SK-N-SH (cell line): Measurements from ENCODE around the gene BRD4. TPM values are rescaled to one million over a fixed set of nuclear protein-coding genes. Genes with fewer than 3 reads are reported as not detected.

Source experiments
- CTCF ChIA-PET: fragments of 300-600, 350-600 bp; formaldehyde crosslinking; extraction: SDS; loops from one replicate; lab custom pipeline; 2021; lab: Yijun Ruan, JAX
- POLR2A ChIA-PET: fragments of 350-600 bp; sonication (Branson Sonifier 250); formaldehyde crosslinking; extraction: SDS; loops from one replicate; lab custom pipeline; 2020; ENCODE audit warnings: antibody characterized with exemption, inconsistent platforms; lab: Yijun Ruan, JAX
- DNase-seq: peaks from one replicate; pipeline ENCODE4 v3.0.0; 2012
- H2AFZ ChIP-seq: fragments of 200-600 bp; sonication (generic); 2 replicates; pipeline ENCODE4 v1.8.1; 2016; ENCODE audit warnings: antibody characterized with exemption, mild to moderate bottlenecking, low read depth
- H3F3A ChIP-seq: fragments of 200-600 bp; sonication (generic); replicated peaks from 2 replicates; pipeline ENCODE3; 2016; ENCODE audit warnings: antibody characterized with exemption, mild to moderate bottlenecking; ENCODE audit not compliant: insufficient read depth
- H3K27ac ChIP-seq, 2 experiments: fragments of 200-500 bp in 1 of 2; fragments of 200-600 bp in 1 of 2; sonication (Bioruptor generic) in 1 of 2; sonication (generic), shearing (Covaris generic) in 1 of 2; 2 replicates each; pipeline versions ENCODE4 v1.5.1 to v1.6.1; 2014 to 2016; ENCODE audit warnings: low read depth in 2 of 2, inconsistent platforms in 1 of 2, low read length in 1 of 2, mild to moderate bottlenecking in 1 of 2, mixed read lengths in 1 of 2
- H3K27me3 ChIP-seq: fragments of 200-600 bp; sonication (generic), shearing (Covaris generic); 2 replicates; pipeline ENCODE4 v1.6.1; 2016; ENCODE audit warnings: mixed run types; ENCODE audit not compliant: insufficient read depth
- H3K36me3 ChIP-seq, 2 experiments: fragments of 200-500 bp in 1 of 2; fragments of 200-600 bp in 1 of 2; sonication (Bioruptor generic) in 1 of 2; sonication (generic) in 1 of 2; replicated peaks in 1 of 2; 2 replicates each; pipeline versions ENCODE3 to v1.5.1; 2014 to 2016; ENCODE audit warnings: low read length in 1 of 2, mild to moderate bottlenecking in 1 of 2; ENCODE audit not compliant: insufficient read depth in 2 of 2, control insufficient read depth in 1 of 2
- H3K4me1 ChIP-seq, 2 experiments: fragments of 200-500 bp in 1 of 2; fragments of 200-600 bp in 1 of 2; sonication (Bioruptor generic) in 1 of 2; sonication (generic), shearing (Covaris generic) in 1 of 2; 2 replicates each; pipeline versions ENCODE4 v1.5.1 to v1.6.1; 2014 to 2016; ENCODE audit warnings: low read depth in 1 of 2, low read length in 1 of 2, mixed run types in 1 of 2; ENCODE audit not compliant: insufficient read depth in 2 of 2, control insufficient read depth in 1 of 2
- H3K4me2 ChIP-seq: fragments of 200-600 bp; sonication (generic), shearing (Covaris generic); 2 replicates; pipeline ENCODE4 v1.6.1; 2017; ENCODE audit warnings: mixed run types
- H3K4me3 ChIP-seq, 2 experiments: fragments of 200-500 bp in 1 of 2; fragments of 200-600 bp in 1 of 2; sonication (Bioruptor generic) in 1 of 2; sonication (generic), shearing (Covaris generic) in 1 of 2; 2 replicates each; pipeline versions ENCODE4 v1.5.1 to v1.8.1; 2014 to 2016; ENCODE audit warnings: low read depth in 2 of 2, inconsistent platforms in 1 of 2, low read length in 1 of 2, mild to moderate bottlenecking in 1 of 2, mixed read lengths in 1 of 2, moderate library complexity in 1 of 2
- H3K79me2 ChIP-seq: fragments of 200-600 bp; sonication (generic); 2 replicates; pipeline ENCODE4 v1.8.1; 2017; ENCODE audit warnings: mild to moderate bottlenecking; ENCODE audit not compliant: insufficient read depth
- H3K9ac ChIP-seq: fragments of 200-600 bp; sonication (generic); 2 replicates; pipeline ENCODE4 v1.6.1; 2017; ENCODE audit warnings: mixed run types
- H3K9me2 ChIP-seq: fragments of 200-600 bp; sonication (generic); 2 replicates; pipeline ENCODE4 v1.6.1; 2017; ENCODE audit warnings: mixed run types
- H3K9me3 ChIP-seq: fragments of 200-600 bp; sonication (generic); 2 replicates; pipeline ENCODE4 v1.6.1; 2017; ENCODE audit warnings: mixed run types, mild to moderate bottlenecking, moderate library complexity
- H4K20me1 ChIP-seq: fragments of 200-600 bp; sonication (generic); 2 replicates; pipeline ENCODE4 v1.6.1; 2017; ENCODE audit warnings: mild to moderate bottlenecking, mixed run types; ENCODE audit not compliant: insufficient read depth
- FOSL2 ChIP-seq: IDR thresholded peaks from 2 replicates; pipeline ENCODE4 v1.4.0; 2012; ENCODE audit warnings: low read depth, mild to moderate bottlenecking, moderate library complexity, borderline replicate concordance
- FOXM1 ChIP-seq: IDR thresholded peaks from 2 replicates; pipeline ENCODE4 v1.4.0; 2012; ENCODE audit warnings: low read depth, mild to moderate bottlenecking
- MEF2A ChIP-seq: IDR thresholded peaks from 2 replicates; pipeline ENCODE4 v1.4.0; 2012; ENCODE audit warnings: low read depth, borderline replicate concordance
- MXI1 ChIP-seq: IDR thresholded peaks from 2 replicates; pipeline ENCODE4 v1.6.1; 2012; ENCODE audit warnings: mild to moderate bottlenecking, low read depth, low read length, improper control_type of control experiment
- POLR2AphosphoS5 ChIP-seq: IDR thresholded peaks from 2 replicates; pipeline ENCODE4 v1.6.1; 2012; ENCODE audit warnings: low read depth, low read length
- RCOR1 ChIP-seq: fragments of 150-350 bp; IDR thresholded peaks from 2 replicates; pipeline ENCODE4 v1.6.1; 2017; ENCODE audit warnings: antibody characterized with exemption, low read length
- SMC3 ChIP-seq: IDR thresholded peaks from 2 replicates; pipeline ENCODE4 v1.6.1; 2012; ENCODE audit warnings: low read depth, low read length, improper control_type of control experiment
- TAF1 ChIP-seq: IDR thresholded peaks from 2 replicates; pipeline ENCODE4 v1.6.1; 2012; ENCODE audit warnings: low read depth, mild to moderate bottlenecking, low read length, moderate library complexity, borderline replicate concordance
- TCF12 ChIP-seq: IDR thresholded peaks from 2 replicates; pipeline ENCODE4 v1.4.0; 2012
- WGBS: methylation state at CpG from one replicate; pipeline ENCODE4 v1.1.6; 2017; ENCODE audit warnings: low lambda C conversion rate; 5-methylcytosine and 5-hydroxymethylcytosine counted together
- polyA plus RNA-seq, 3 experiments: library from polyadenylated mRNA; depleted of rRNA; stranded (reverse); fragments of >200 nt; gene quantifications; 2 replicates each; pipeline ENCODE4 v1.2.3, GENCODE V29; 2012
- TF ChIP-seq, protein P1 (sequence below): IDR thresholded peaks from 2 replicates; pipeline ENCODE4 v1.4.0; 2012; ENCODE audit warnings: low read depth, borderline replicate concordance
- TF ChIP-seq, protein P2 (sequence below): fragments of 200-600 bp; sonication (generic); IDR thresholded peaks from 2 replicates; pipeline ENCODE4 v1.6.1; 2017; ENCODE audit warnings: antibody characterized with exemption, mild to moderate bottlenecking, moderate library complexity
- TF ChIP-seq, protein P3 (sequence below): IDR thresholded peaks from 2 replicates; pipeline ENCODE4 v1.4.0; 2012; ENCODE audit warnings: low read depth

The BRD4 gene
- polyA plus RNA-seq, 1 of the 3 experiments (the other 2 are of a cell fraction): 10.0 TPM

DNA sequence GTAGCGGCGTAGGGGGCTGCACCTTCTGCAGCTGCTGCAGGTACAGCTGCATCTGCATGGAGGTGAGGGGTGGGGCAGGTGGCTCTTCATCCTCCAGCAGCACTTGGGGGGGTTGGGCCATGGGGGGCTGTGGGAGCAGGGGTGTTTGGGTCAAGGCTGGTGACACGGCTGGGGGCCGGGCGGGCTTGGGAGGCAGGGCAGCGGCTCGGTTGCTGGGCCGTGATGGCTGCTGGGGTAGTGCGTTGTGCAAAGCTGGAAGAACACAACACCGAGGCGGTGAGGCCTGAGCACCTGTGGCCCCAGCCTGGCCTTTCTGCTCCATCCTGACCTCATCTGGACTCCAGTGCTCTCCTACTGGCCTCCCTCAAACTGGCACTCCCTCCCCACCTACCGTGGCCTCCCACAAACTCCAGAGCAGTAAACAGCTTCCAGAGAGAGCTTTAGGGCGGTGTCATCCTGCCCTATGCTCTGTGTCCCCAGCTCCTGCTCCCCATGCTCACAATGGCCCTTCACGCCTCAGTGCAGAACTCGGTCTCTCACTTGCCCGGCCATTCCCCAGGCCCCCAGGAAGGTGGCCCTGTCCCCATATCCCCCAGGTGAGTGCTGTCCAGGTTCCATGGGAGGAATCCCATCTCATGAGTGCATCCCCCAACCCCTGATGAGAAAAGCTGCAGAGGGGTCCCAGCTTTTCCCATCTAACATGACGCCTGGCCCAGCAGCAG, 88.9 kb downstream of the BRD4 start (continued):
- TF ChIP-seq RCOR1: no peak
- TF ChIP-seq SMC3: no peak
- no peak for TF ChIP-seq POLR2AphosphoS5
- no peak for TF ChIP-seq MEF2A
- no peak for TF ChIP-seq TAF1
- TF ChIP-seq, all 33 proteins: peak for 0

DNA sequence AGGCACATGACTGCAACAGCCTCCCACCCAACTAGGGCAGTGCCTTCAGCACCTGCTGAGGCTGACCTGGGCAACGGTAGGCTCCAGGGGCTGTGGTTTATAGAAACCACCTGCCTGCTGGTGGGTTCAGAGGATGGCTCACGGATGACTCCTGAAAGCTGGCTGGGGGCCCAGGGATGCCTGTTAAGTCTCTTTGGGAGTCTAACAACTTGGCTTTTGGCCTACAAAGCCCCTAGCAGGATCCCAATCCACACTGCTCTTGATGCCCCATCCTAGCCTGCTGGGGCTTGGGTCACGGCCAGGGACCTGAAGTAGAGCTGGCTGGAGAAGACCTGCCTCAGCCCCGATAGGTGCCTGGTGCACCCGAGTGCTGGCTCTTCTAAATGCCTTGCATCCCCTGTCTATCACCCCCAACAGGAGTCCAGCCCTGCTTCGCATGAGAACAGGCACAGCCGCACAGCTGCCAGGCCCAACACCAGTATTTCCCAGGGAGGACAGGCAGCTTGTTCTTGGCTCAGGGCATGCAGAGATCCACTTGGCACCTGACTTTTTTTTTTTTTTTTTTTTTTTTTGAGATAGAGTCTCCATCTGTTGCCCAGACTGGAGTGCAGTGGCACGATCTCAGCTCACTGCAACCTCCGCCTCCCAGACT, 91.0 kb downstream of the BRD4 start:
- no peaks in the 10 kb centered on the region for H3F3A ChIP-seq
- H4K20me1 ChIP-seq: peaks cover 21% of the 10 kb centered on the region
- no peak overlapping the region for H3K9ac ChIP-seq
- H3K4me2 ChIP-seq: no peak overlapping the region
- H3K36me3 ChIP-seq: peaks cover 13 to 80% of the 10 kb centered on the region in 2 experiments
- WGBS: 84% methylated on average over 4 of the region's 9 CpGs
- H3K27ac ChIP-seq: no peak overlapping the region; a peak in 1 of 4 replicates
- H3K27me3 ChIP-seq: no peaks in the 10 kb centered on the region
- H3K9me3 ChIP-seq: no peaks in the 10 kb centered on the region
- no peak for DNase-seq
- POLR2A ChIA-PET: interaction anchor here (0.8 kb wide), 1 partner anchor 25 kb away, joined by 3 read pairs; no protein-coding TSS in a partner anchor
- no peak overlapping the region for H2AFZ ChIP-seq
- TF ChIP-seq, protein P1, sequence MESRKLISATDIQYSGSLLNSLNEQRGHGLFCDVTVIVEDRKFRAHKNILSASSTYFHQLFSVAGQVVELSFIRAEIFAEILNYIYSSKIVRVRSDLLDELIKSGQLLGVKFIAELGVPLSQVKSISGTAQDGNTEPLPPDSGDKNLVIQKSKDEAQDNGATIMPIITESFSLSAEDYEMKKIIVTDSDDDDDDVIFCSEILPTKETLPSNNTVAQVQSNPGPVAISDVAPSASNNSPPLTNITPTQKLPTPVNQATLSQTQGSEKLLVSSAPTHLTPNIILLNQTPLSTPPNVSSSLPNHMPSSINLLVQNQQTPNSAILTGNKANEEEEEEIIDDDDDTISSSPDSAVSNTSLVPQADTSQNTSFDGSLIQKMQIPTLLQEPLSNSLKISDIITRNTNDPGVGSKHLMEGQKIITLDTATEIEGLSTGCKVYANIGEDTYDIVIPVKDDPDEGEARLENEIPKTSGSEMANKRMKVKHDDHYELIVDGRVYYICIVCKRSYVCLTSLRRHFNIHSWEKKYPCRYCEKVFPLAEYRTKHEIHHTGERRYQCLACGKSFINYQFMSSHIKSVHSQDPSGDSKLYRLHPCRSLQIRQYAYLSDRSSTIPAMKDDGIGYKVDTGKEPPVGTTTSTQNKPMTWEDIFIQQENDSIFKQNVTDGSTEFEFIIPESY: no peak
- TF ChIP-seq TCF12: peak; percentile 25; the same call in 1 of the 2 replicates
- CTCF ChIA-PET: interaction anchor here (0.9 to 2.1 kb wide), 3 partner anchors 10 to 64 kb away, joined by 3 to 6 read pairs (median 3); no protein-coding TSS in a partner anchor
- peaks cover 0 to 4% of the 10 kb centered on the region in 2 experiments; a peak in 1 of 4 replicates for H3K4me1 ChIP-seq
- peaks cover 20% of the 10 kb centered on the region for H3K79me2 ChIP-seq
- H3K9me2 ChIP-seq: no peaks in the 10 kb centered on the region
- no peak overlapping the region for H3K4me3 ChIP-seq

DNA sequence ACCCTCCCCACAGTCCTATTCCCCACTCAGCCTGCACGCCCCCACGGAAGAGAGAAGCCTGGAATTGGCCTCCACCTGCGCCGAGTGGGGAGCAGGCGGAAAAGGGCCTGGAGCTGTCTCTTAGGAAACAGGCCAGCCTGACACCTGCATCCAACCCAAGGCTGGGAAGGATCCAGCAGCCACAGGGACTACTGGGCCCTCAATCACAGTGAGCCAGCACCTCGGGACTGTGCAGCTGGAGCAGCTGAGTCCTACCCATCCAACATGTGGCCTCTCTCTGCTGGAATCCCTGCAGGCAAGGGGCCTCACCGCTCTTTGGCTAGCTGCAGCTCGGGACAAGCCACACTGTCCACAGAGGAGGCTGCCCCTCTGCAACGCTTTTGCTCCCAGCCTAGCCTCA, 91.8 kb downstream of the BRD4 start:
- peaks cover 17% of the 10 kb centered on the region for H3K79me2 ChIP-seq
- H3K27ac ChIP-seq: no peak overlapping the region
- no peaks in the 10 kb centered on the region for H3K27me3 ChIP-seq
- no peak overlapping the region for H3K4me3 ChIP-seq
- H3K9me2 ChIP-seq: no peaks in the 10 kb centered on the region
- DNase-seq: no peak
- H3F3A ChIP-seq: peaks cover 7% of the 10 kb centered on the region
- POLR2A ChIA-PET: interaction anchor here (0.6 kb wide), 1 partner anchor 31 kb away, joined by 3 read pairs; no protein-coding TSS in a partner anchor
- no peak overlapping the region for H2AFZ ChIP-seq
- TF ChIP-seq, protein P2, sequence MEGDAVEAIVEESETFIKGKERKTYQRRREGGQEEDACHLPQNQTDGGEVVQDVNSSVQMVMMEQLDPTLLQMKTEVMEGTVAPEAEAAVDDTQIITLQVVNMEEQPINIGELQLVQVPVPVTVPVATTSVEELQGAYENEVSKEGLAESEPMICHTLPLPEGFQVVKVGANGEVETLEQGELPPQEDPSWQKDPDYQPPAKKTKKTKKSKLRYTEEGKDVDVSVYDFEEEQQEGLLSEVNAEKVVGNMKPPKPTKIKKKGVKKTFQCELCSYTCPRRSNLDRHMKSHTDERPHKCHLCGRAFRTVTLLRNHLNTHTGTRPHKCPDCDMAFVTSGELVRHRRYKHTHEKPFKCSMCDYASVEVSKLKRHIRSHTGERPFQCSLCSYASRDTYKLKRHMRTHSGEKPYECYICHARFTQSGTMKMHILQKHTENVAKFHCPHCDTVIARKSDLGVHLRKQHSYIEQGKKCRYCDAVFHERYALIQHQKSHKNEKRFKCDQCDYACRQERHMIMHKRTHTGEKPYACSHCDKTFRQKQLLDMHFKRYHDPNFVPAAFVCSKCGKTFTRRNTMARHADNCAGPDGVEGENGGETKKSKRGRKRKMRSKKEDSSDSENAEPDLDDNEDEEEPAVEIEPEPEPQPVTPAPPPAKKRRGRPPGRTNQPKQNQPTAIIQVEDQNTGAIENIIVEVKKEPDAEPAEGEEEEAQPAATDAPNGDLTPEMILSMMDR: no peak
- TF ChIP-seq, protein P3, sequence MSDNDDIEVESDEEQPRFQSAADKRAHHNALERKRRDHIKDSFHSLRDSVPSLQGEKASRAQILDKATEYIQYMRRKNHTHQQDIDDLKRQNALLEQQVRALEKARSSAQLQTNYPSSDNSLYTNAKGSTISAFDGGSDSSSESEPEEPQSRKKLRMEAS: no peak
- TF ChIP-seq MXI1 (no peak), FOSL2 (no peak), MEF2A (no peak), SMC3 (no peak), FOXM1 (no peak)
- TF ChIP-seq, all 33 proteins: peak for 0
- peaks cover 17 to 81% of the 10 kb centered on the region in 2 experiments for H3K36me3 ChIP-seq
- H3K4me2 ChIP-seq: no peak overlapping the region
- peaks cover 0 to 4% of the 10 kb centered on the region in 2 experiments; a peak in 1 of 4 replicates for H3K4me1 ChIP-seq
- no peak overlapping the region for H3K9ac ChIP-seq
- 82% methylated on average over 3 of the region's 9 CpGs for WGBS
- H4K20me1 ChIP-seq: peaks cover 12% of the 10 kb centered on the region
- CTCF ChIA-PET: interaction anchor here (1.2 to 2.1 kb wide), 3 partner anchors 11 to 63 kb away, joined by 3 to 6 read pairs (median 4); no protein-coding TSS in a partner anchor
- H3K9me3 ChIP-seq: no peaks in the 10 kb centered on the region
